OCI-LY3 (cell line): Measurements from ENCODE around the gene DEDD2.

Source experiments
- CTCF ChIP-seq: fragments of 200-600, 300-600 bp; sonication (generic); IDR thresholded peaks from 2 replicates; pipeline ENCODE4 v1.5.1; 2014; ENCODE audit warnings: antibody characterized with exemption, low read length, low read depth
- EZH2phosphoT487 ChIP-seq: fragments of 200-600 bp; shearing (Covaris generic); IDR thresholded peaks from 2 replicates; pipeline ENCODE4 v1.6.1; 2018; ENCODE audit warnings: antibody characterized with exemption, mixed run types, low read depth

DNA sequence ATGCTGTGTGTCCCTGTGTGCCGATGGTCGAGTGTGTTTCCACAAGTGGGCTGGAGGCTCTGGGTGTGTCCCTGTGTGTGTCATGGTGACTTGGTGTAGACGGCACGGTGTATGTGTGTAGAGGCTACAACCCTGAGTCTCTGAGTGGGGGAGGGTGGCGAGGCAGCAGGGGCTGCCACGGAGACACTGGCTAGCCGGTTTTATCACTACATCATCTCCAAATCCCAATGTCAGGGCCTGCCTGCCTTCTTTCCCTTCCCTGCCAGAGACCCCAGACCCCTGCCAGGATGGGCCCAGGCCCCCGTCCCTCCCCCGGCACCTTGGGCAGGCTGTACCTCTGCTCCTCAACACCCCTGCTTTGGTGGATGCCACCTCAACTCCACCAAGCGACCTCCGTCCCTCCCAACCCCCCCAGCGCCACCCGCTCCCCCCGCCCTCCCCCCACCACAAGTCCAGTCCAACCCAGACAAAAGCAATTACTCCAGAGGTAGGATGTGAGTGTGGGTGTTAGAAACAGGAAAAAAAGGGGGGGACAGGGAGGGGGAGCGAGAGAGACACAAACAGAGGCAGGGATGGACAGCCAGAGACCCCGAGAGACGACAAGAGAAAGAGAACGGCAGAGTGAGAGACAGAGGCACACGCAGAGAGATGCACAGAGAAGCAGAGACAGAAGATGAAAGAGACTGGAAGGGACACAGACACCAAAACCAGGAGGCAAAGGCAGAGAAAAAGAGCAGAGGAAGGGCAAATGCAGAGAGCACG is 63.6 kb downstream of the DEDD2 start:
- TF ChIP-seq EZH2phosphoT487 (no peak), CTCF (no peak)
